NCI-H1105 (cell line): ENCODE results near the gene CCDC107.
"Not testable (repeated sequence)": the region's sequence is repeated elsewhere in the genome, so short reads cannot be mapped to it uniquely, and the experiment has no call there.

ENCODE experiments used
- DNase-seq: peaks from one replicate; lab custom pipeline; 2025; lab: John Stamatoyannopoulos, UW

Gene CCDC107

DNA sequence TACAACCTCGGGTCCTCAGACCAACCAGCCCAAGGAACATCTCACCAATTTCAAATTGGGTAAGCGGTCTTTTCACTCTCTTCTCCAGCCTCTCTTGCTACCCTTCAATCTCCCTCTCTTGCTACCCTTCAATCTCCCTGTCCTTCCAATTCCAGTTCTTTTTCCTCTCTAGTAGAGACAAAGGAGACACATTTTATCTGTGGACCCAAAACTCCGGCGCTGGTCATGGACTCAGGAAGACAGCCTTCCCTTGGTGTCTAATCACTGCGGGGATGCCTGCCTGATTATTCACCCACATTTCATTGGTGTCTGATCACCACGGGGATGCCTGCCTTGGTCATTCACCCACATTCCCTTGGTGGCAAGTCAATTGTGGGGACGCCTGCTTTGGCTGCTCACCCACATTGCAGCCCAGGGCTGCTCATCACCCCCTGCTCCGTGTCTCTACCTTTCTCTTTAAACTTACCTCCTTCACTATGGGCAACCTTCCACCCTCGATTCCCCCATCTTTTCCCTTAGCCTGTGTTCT, 20.6 kb upstream of the CCDC107 start:
- not testable (repeated sequence) for DNase-seq

DNA sequence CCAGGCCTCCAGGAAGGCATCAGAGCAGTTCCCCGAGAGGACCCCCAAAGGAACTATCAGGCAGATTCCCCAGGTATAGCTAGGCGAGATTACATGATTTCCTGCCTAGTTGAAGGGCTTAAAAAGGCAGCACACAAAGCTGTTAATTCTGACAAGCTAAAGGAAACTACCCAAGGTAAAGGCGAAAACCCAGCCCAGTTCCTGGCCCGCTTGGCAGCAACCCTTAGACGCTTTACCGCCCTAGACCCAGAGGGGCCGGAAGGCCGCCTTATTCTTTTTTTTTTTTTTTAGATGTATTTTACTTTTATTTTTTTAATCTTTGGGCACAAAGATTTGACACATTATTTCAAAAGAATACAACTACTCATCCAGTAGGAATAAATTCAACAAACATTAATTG, 19.3 kb upstream of the CCDC107 start:
- not testable (repeated sequence) for DNase-seq

DNA sequence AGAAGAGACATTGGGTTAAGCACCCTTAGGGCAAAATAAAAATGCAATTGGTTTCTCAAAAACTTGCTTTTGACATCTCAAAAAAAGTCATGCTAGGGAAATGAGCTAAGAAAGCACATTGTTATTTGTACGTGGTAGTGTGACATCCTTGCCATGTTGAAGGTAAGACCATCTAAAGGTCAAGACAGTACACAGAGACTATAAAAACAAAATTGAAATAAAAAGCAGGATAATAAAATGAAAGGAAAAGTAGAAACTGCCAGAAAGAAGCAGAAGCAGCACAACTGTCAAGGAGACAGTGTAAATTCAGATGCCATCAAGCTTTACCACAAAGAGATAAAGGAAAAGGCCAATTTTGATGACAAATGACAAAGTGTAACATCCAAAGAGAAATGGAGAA, 18.9 kb upstream of the CCDC107 start:
- not testable (repeated sequence) for DNase-seq

DNA sequence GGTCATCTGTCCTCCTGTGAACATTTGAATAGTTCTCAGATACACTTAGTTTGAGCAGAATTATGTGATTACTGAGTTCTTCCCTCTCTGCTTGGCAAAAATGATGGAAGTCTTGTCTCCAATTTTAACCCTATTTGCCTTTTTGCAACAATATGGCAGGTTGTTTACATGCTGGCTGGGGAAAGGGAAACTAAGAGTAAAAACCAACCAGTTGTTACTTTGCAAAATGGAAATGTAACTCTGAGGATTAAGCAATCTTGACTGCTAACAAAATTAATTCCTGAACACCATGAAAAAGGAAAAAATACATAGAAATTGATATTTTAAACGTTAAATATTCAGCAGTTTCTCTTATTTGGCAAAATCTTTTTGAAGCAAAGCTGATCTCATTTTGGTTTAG, 18.5 kb upstream of the CCDC107 start:
- DNase-seq = no peak

DNA sequence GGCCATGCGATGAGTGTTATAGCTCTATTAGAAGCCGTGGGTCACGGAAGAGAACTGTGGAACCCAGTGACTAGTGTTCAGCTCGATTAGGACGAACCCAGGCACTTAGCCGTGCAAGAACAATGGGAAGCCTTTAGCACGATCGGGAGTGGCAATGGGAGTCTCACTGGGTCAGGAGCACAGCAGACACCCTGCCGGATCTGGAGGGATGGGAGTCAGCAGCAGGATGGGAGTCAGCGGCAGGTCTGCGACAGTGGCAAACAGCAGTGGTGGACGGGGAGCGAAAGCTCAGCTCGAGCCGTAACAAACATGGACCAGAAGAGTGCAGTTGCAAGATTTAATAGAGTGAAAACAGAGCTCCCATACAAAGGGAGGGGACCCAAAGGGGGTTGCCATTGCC, 17.7 kb upstream of the CCDC107 start:
- DNase-seq = not testable (repeated sequence)

DNA sequence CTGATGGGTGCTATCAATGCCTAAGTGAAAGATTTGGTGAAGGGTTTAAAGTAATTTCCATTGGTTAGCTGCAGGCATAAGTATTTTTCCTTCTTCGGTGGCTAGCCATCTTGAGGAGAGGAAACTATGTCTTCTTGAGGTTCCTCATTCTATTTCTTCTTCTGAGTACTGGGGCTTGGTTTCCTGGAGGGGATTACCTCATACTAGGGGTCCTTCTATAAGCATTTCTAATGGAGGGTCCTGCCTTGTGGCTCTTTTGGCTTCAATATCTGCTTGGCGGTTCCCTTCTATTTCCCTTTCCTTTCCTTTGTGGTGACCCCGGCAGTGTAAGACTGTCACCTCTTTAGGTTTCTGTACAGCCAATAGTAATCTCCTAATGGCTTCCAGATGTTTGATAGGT, 16.6 kb upstream of the CCDC107 start:
- DNase-seq = not testable (repeated sequence)

DNA sequence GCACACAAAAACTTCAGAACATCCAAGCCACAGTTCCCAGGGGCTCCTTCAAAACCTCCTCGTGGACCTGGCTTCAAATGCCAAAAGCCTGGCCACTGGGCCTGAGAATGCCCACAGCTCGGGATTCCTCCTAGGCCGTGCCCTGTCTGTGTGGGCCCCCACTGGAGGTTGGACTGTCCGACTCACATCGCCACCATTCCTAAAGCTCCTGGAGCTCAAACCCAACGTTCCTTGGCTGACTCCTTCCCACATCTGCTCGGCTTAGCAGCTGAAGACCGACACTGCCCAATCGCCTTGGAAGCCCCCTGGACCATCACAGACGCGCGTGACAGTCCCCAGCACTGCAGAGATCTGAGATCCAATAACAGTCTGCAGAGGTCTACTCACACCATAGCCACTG, 15.0 kb upstream of the CCDC107 start:
- no peak for DNase-seq

DNA sequence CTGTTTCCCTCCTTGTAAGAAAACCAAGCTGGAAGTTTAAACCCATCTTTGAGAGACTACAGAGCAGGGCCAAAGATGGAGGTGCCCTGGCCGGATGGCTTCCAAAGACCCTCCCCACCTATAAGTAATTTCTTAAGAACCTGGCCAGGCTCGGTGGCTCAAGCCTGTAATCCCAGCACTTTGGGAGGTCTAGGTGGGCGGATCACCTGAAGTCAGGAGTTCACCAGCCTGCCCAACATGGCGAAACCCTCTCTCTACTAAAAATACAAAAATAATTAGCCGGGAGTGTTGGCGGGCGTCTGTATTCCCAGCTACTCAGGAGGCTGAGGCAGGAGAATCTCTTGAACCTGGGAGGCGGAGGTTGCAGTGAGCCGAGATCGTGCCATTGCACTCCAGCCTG, 12.4 kb upstream of the CCDC107 start:
- DNase-seq = not testable (repeated sequence)

DNA sequence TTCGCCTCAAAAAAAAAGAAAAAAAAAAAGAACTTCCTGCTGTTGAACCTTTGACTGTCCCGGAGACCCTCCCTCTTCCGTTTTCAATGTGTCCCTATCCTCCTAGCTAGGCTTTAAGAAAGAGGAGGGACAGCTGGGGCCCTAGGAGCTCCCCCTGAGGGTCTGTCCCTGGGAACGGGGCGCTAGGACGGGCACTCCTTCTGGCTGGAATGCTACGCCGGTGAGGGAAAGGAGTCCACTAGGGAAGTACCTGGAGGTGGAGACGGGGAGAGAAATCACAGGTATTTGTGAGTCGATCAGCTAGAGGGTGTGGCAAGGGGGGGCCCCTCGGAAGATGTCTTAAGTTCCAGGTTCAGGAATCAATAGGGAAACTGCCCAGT, 11.9 kb upstream of the CCDC107 start:
- peak; percentile 37 for DNase-seq

DNA sequence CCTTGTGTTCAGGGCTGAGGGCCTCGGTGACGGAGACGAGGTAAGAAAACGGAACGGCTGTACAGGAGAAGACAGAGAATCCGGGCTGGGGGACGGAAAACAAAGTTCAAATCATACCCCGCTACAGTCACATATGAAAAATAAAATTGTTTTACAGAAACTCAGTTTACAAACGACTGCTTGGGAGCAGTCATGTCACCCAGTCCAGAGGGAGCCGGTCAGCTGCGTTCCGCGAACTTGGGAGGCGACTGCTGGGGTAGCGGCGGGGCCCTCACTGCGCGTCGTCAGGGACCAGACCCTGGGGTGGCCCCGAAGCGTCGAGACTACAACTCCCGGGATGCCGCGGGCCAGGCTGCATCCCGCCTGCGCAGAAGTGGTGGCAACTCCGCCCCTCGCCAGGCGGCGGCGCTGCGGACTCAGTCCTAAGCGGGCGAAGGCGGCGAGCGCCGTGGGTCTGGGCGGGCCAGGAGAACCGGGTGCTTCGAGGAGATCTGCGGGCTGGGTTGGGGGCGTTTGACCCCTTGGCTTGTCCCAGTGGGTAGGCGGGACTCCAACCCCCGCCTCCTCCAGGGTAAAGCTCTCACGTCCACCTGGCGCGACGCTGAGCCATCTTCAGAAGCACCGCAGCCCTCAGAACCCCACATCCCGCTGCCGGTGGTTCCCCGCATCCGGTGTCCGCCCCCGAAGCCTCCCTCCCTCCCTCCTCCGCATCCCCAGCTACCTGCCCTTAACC, 11.4 kb upstream of the CCDC107 start:
- DNase-seq = peak; percentile 88

DNA sequence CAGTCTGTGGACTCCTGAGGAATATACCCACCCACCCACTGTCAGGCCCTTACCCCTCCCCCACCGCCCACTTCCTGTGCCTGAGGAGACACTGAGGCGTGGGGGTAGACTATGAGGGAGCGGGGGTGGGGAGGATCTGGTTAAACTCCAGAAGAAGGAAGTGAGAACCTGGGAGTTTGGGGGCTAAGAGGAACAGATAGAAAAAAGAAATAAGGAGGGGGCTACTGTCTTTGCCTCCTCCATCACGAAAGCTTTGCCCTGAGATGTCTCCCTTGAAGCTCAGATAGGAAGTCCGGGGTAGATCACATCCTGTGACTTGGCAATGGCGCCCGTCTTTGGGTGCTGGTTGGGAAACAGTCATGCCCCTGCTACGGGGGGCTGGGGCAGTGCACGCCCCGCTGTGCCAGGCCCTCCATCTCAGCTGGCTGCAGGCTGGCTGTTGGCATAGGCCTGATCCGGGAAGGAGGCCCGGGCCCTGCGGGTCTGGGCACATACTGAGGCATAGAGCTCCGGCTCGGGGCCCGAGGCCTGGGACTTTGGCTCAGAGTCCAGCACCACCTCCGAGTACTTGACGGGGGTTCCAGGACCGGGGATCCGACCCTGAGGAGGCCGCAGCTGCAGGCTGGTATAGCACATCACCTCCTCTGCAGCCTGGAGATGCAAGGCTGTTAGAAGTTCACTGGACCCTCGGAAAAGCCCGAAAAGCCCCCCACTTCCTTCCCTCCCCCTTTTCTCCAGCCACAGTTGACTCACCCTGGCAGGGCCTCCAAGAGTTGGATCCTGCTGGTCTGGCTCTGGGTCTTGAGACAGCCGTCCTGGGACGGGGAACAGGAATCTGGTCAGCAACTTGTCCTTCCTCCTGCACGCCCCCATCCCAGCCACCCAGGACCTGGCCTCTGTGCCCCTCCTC, 8.4 kb upstream of the CCDC107 start:
- no peak for DNase-seq

DNA sequence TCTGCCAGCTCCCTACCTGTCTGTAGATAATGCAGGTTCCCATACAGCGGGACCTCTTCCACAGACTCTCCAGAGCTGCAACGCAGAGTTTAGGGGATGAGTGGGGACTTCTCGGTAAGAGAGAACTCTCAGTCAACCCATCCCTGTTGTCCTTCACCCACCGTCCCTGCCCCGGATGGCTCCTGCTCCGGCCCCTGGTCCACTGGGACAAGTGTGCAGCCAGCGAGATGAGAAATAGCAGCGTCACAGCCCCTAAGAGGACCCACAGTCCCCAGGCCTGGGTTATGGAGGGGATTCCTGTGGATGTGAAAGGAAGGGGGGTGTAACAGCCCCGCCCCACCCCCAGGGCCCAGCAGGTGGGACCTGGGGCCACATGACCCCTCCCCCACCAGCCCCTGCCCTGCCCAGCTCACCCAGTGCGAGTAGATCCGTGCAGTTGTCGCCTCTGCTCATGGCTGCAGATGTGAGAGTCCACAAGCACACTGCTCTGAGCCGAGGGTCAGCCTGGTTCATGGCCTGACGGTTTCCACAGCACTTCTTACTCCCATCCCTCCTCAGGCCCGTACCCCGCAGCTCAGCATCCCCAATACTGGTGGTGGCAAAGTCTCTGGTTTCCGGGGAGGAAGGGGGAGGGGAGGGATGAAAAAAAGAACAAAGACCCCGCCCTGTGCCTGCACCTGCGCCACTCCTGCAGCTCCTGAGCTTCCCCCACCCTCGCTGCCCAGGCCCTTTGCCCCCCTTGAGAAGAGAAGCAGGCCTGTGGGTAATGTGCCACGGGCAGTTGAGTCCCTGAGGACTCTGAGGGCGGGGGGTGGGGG, 7.5 kb upstream of the CCDC107 start, which contains the start of gene SIT1:
Gene SIT1, minus strand, starts transcription at position 591 of the 818 bp plus-strand sequence. Its CDS starts 78 bp downstream, at position 513.
- DNase-seq = no peak

DNA sequence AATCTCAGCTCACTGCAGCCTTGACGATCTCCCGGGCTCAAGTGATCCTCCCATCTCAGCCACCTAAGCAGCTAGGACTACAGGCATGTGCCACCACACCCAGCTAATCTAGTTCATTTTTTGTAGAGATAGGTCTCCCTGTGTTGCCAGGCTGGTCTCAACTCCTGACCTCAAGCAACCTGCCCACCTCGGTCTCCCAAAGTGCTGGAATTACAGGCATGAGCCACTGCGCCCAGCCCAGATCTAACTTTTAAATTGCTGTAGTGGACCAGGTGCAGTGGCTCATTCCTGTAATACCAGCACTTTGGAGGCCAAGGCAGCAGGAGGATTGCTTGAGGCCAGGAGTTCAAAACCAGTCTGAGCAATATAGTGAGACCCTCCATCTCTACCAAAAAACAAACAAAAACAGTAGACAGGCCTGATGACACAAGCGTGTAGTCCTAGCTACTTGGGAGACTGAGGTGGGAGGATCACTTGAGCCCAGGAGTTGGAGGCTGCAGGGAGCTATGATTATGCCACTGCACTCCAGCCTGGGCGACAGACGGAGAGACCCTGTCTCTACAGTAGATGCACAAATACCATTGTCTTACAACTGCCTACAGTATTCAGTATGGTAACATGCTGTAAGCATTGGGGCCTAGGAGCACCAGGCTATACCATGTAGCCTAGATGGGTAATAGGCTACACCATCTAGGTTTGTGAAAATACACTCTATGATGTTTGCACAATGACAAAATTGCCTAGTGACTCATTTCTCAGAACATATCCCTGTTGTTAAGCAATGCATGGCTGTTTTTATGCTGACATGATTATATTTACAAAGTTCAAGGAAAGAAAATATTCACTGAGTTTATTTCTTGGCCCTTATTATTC, 5.9 kb upstream of the CCDC107 start:
- no peak for DNase-seq

DNA sequence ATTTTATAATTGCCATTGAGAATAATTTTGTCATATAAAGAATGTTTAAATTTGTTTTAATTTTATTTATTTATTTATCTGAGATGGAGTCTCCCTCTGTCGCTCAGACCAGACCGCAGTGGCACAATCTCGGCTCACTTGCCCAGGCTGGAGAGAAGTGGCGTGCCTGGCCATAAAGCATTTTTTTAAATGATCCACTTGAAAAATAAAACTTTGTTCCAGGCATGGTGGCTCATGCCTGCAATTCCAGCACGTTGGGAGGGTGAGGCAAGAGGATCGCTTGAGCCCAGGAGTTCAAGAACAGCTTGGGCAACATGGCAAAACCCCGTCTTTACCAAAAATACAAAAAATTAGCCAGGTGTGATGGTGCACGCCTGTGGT, 5.3 kb upstream of the CCDC107 start:
- no peak for DNase-seq

DNA sequence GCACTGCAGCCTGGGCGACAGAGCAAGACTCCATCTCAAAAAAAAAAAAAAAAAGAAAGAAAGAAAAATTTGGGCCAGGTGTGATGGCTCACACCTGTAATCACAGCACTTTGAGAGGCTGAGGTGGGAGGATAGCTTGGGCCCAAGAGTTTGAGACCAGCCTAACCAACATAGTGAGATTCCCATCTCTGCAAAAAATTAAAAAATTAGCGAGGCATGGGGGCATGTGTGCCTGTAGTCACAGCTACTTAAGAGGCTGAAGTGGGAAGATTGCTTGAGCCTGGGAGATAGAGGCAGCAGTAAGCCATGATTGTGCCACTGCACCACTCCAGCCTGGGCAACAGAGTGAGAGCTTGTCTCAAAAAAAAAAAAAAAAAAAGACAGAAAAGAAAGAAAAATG, 4.5 kb upstream of the CCDC107 start:
- no peak for DNase-seq

DNA sequence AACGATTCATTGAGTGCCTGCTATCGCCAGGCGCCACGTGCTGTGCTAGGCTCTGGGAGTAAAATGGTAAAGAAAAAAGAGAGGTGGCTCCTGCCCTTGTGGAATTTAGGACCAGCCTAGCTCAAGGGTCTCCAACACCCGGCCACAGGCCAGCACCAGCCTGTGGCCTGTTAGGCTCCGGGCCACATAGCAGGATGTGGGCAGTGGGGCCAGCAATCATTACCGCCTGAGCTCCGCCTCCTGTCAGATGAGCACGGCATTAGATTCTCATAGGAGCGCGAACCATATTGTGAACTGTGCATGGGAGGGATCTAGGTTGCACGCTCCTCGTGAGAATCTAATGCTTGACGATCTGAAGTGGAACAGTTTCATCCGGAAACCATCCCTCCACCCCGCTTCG, 1.7 kb upstream of the CCDC107 start:
- no peak for DNase-seq

DNA sequence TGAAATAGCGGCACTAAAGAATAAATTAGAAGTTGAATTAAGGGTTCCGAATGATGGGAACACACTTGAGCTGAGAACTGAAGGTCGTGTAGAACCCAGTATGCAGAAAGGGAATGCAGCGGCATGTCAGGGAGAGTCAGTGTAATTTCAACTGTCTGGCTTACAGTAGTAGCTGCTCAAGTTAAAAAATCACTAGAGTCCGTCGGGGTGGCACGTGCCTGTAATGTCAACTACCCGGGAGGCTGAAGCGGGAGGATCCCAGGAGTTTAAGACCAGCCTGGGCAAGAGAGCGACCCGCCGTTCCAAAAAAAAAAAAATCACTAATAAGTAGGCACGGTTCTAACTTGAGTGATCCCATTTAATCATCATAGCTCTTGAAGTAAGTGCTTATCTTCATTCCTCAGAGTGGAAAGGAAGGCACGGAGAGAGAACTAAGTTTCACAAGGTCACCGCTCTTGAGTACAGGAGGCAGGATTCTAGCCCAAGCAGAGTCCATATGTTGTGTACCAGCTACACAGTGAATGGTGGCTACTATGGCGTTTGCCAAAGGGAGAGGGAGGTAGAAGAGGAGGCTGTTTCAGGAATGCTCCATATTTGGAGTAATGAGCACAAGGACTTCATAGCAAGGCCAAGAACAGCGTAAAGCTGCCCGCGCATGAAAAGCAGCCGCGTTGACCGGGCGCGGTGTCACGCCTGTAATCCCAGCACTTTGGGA, 1.1 kb upstream of the CCDC107 start:
- DNase-seq = no peak

DNA sequence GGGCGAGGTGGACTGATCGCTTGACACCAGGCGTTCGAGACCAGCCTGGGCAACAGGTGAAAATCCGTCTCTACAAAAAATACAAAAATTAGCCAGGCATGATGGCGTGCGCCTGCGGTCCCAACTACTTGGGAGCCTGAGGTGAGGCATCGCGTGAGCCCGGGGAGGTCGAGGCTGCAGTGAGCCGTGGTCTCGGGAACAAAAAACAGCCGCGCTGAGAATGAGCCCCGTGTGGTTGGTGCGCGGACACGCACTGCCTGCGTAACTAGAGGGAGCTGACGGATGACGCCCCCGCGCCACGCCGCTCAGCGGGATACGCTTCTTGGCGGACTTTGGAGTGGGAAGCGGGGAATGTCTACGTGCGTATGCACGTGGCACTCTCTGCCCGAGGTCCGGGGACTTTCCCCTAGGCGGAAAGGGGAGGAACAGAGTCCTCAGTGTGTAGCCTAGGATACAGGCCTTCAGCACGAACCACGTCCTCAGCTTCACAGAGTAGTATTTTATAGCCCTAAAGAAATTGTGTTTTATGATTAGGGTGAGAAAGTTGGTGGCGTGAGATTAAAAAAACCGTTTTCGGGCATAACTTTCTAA, 451 bp upstream of the CCDC107 start, which contains the start of gene RMRP:
Gene RMRP, minus strand, starts transcription at position 474 of the 591 bp plus-strand sequence.
- DNase-seq = peak; percentile 96

DNA sequence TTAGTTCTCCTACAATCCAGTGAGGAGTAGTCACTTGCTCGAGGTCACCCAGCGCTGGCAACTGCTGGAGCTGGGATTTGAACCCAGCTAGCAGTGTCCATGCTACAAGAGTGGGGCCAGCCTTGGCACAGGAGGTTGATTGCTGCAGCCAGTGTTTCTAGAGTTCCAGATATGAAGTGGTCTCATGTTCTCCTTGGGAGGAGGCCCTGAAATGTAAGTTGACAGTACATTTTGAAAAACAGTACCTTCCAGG, 802 bp downstream of the CCDC107 start:
- DNase-seq = peak; percentile 20

DNA sequence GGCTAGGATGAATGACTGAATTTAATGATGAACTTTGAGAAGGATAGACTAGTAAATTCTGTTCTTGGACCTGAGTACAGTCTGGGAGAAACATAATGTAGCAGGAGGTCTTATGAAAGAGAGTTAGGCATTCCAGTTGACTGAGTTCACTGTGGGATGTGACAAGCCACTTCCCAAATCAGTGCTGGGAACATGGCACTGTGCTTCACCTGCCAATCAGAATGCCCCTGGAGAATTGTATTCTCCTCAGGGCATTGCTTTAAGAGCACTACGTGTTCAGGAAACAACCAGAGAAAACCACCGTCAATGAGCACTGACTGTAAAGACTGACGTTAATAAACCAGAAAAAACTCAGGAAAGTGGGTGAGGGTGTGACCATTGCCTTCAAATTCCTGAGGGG, 1.2 kb downstream of the CCDC107 start:
- DNase-seq = no peak
